Panc1 (cell line): ENCODE data around the gene IFT172. TPM values are rescaled to one million over a fixed set of nuclear protein-coding genes. Genes with fewer than 3 reads are reported as not detected.

ENCODE experiments used
- ATAC-seq: fragments of 200-7000 bp; cut with Tn5 transposase; 2 replicates; pipeline ENCODE4 v1.9.1; 2020; ENCODE audit warnings: mild to moderate bottlenecking, moderate library complexity
- BruUV-seq: library from RNA; stranded (reverse); fragments of 400-500 nt; replicated peaks from 2 replicates; lab custom pipeline; 2021; lab: Mats Ljungman, UMichigan
- CTCF ChIA-PET: fragments of 300-600 bp; sonication (Branson Sonifier 250); formaldehyde crosslinking; loops from one replicate; lab custom pipeline; 2022; ENCODE audit warnings: antibody characterized with exemption; lab: Charles Lee
- POLR2A ChIA-PET: fragments of 300-600 bp; sonication (Branson Sonifier 250); formaldehyde crosslinking; loops from one replicate; lab custom pipeline; 2022; ENCODE audit warnings: antibody characterized with exemption; lab: Charles Lee
- DNase-seq: peaks from one replicate; pipeline ENCODE4 v3.0.0-alpha.2; 2010; ENCODE audit warnings: low read depth, low spot score
- H3K27ac ChIP-seq: 2 replicates; pipeline ENCODE4 v1.5.1; 2011; ENCODE audit warnings: mild to moderate bottlenecking, low read length, inconsistent platforms
- H3K27me3 ChIP-seq: fragments of 200-500 bp; sonication (Bioruptor generic); 2 replicates; pipeline ENCODE4 v1.6.0; 2014; ENCODE audit warnings: low read length, inconsistent platforms; ENCODE audit not compliant: control insufficient read depth, insufficient read depth
- H3K36me3 ChIP-seq: fragments of 200-500 bp; sonication (Bioruptor generic); 2 replicates; pipeline ENCODE4 v1.5.1; 2014; ENCODE audit warnings: inconsistent platforms, mild to moderate bottlenecking, low read length, moderate library complexity; ENCODE audit not compliant: control insufficient read depth, insufficient read depth
- H3K4me1 ChIP-seq: 2 replicates; pipeline ENCODE4 v1.5.1; 2011; ENCODE audit warnings: inconsistent platforms, mild to moderate bottlenecking, low read length, moderate library complexity; ENCODE audit not compliant: control insufficient read depth, insufficient read depth
- H3K4me3 ChIP-seq, 2 experiments: 2 replicates each; pipeline ENCODE4 v1.5.1; 2011 to 2012; ENCODE audit warnings: low read depth in 2 of 2, low read length in 2 of 2, mild to moderate bottlenecking in 2 of 2, inconsistent platforms in 1 of 2, moderate library complexity in 1 of 2
- H3K9me3 ChIP-seq: fragments of 200-500 bp; sonication (Bioruptor generic); 2 replicates; pipeline ENCODE4 v1.5.1; 2014; ENCODE audit warnings: low read depth, mild to moderate bottlenecking, inconsistent platforms, low read length, moderate library complexity; ENCODE audit not compliant: control insufficient read depth, insufficient read depth
- POLR2AphosphoS5 ChIP-seq: IDR thresholded peaks from 2 replicates; pipeline ENCODE4 v1.6.1; 2012; ENCODE audit warnings: mild to moderate bottlenecking, low read depth, low read length, moderate library complexity
- SIN3A ChIP-seq: IDR thresholded peaks from 2 replicates; pipeline ENCODE4 v1.6.1; 2012; ENCODE audit warnings: low read depth, mild to moderate bottlenecking, low read length, moderate library complexity, borderline replicate concordance; ENCODE audit not compliant: insufficient read depth
- TCF7L2 ChIP-seq: IDR thresholded peaks from 2 replicates; pipeline ENCODE4 v1.6.1; 2011; ENCODE audit warnings: mild to moderate bottlenecking, low read depth, low read length, inconsistent platforms
- in situ Hi-C: cut with HindIII; loops from 2 replicates; pipeline ENCODE4 v1.10.0; 2016; ENCODE audit warnings: low sequenced_read_pairs, low pct_unique_long_range_greater_than_20kb
- intact Hi-C: fragments of 100-400 bp; cut with micrococcal nuclease; formaldehyde crosslinking; loops from one replicate; pipeline ENCODE4 v1.10.0; 2022; ENCODE audit not compliant: unreplicated experiment
- total RNA-seq: library from RNA; stranded (reverse); gene quantifications from one replicate; pipeline ENCODE4 v1.2.1, GENCODE V29; 2021; ENCODE audit not compliant: unreplicated experiment
- TF ChIP-seq, protein P1 (sequence below): fragments of 450-650 bp; IDR thresholded peaks from 2 replicates; pipeline ENCODE4 v1.5.1; 2017; ENCODE audit warnings: mild to moderate bottlenecking
- TF ChIP-seq, protein P2 (sequence below), 2 experiments: IDR thresholded peaks; 2 replicates each; pipeline ENCODE4 v1.6.1; 2011 to 2012; ENCODE audit warnings: low read depth in 2 of 2, control low read depth in 1 of 2, low read length in 1 of 2, mild to moderate bottlenecking in 1 of 2, moderate library complexity in 1 of 2; ENCODE audit not compliant: insufficient read depth in 1 of 2

Gene IFT172
- total RNA-seq, 1 experiment from 2014 or later = 16.7 TPM

DNA sequence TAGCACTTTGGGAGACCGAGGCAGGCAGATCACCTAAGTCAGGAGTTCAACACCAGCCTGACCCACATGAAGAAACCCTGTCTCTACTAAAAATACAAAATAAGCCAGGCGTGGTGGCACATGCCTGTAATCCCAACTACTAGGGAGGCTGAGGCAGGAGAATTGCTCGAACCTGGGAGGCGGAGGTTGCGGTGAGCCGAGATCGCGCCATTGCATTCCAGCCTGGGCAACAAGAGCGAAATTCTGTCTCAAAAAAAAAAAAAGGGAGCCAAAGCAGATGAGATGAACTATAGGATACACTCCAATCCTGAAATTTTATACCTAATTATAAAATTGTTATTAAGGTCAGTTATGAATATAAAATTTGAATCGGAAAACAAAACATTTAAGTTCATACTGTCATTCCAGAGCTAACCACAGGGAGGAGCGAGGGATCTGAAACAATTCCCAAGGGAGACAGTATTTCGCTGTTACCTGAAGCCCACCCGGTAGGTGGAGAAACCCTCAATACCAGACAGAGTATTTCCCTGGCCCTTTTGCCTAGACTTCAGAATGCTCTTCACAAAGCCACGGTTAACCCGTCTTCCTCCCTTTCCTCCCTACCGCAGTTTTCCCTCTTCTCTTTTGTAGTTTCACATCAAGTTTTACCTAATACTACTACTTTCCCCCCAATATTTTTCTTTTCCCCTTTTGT is 81.6 kb downstream of the IFT172 start:
- Histone ChIP-seq H3K4me3 (peak overlapping the region; percentile 93 to 96), H3K27me3 (no peaks in the 10 kb centered on the region), H3K27ac (peak overlapping the region; percentile 87), H3K4me1 (peaks cover 16% of the 10 kb centered on the region), H3K36me3 (peaks cover 8% of the 10 kb centered on the region), H3K9me3 (no peaks in the 10 kb centered on the region)
- ChIA-PET POLR2A (interaction anchor here (0.7 kb wide), 1 partner anchor 80 kb away, joined by 5 read pairs; no protein-coding TSS in a partner anchor), CTCF (interaction anchor here (0.7 to 1.3 kb wide), 2 partner anchors 48 to 254 kb away, joined by 3 to 4 read pairs; no protein-coding TSS in a partner anchor)
- in situ Hi-C loops (no loop called here), intact Hi-C loops (loop anchor here (5.0 kb wide), 1 partner anchor 219 kb away; the partner anchor contains the start of genes CCDC121 and GPN1)
- BruUV-seq = TSS peak; percentile 88
- DNase-seq (no peak), ATAC-seq (no peak)
- no peak for TF ChIP-seq TCF7L2
- TF ChIP-seq, protein P1, sequence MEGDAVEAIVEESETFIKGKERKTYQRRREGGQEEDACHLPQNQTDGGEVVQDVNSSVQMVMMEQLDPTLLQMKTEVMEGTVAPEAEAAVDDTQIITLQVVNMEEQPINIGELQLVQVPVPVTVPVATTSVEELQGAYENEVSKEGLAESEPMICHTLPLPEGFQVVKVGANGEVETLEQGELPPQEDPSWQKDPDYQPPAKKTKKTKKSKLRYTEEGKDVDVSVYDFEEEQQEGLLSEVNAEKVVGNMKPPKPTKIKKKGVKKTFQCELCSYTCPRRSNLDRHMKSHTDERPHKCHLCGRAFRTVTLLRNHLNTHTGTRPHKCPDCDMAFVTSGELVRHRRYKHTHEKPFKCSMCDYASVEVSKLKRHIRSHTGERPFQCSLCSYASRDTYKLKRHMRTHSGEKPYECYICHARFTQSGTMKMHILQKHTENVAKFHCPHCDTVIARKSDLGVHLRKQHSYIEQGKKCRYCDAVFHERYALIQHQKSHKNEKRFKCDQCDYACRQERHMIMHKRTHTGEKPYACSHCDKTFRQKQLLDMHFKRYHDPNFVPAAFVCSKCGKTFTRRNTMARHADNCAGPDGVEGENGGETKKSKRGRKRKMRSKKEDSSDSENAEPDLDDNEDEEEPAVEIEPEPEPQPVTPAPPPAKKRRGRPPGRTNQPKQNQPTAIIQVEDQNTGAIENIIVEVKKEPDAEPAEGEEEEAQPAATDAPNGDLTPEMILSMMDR = peak; percentile 80
- TF ChIP-seq, protein P2, sequence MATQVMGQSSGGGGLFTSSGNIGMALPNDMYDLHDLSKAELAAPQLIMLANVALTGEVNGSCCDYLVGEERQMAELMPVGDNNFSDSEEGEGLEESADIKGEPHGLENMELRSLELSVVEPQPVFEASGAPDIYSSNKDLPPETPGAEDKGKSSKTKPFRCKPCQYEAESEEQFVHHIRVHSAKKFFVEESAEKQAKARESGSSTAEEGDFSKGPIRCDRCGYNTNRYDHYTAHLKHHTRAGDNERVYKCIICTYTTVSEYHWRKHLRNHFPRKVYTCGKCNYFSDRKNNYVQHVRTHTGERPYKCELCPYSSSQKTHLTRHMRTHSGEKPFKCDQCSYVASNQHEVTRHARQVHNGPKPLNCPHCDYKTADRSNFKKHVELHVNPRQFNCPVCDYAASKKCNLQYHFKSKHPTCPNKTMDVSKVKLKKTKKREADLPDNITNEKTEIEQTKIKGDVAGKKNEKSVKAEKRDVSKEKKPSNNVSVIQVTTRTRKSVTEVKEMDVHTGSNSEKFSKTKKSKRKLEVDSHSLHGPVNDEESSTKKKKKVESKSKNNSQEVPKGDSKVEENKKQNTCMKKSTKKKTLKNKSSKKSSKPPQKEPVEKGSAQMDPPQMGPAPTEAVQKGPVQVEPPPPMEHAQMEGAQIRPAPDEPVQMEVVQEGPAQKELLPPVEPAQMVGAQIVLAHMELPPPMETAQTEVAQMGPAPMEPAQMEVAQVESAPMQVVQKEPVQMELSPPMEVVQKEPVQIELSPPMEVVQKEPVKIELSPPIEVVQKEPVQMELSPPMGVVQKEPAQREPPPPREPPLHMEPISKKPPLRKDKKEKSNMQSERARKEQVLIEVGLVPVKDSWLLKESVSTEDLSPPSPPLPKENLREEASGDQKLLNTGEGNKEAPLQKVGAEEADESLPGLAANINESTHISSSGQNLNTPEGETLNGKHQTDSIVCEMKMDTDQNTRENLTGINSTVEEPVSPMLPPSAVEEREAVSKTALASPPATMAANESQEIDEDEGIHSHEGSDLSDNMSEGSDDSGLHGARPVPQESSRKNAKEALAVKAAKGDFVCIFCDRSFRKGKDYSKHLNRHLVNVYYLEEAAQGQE (IDR thresholded peaks at IDR 0.05; ENCODE audit: insufficient read depth in 1 of 2, low read depth in 2 of 2, low read length in 1 of 2) = no peak
- TF ChIP-seq POLR2AphosphoS5 = no peak
- TF ChIP-seq SIN3A = no peak

DNA sequence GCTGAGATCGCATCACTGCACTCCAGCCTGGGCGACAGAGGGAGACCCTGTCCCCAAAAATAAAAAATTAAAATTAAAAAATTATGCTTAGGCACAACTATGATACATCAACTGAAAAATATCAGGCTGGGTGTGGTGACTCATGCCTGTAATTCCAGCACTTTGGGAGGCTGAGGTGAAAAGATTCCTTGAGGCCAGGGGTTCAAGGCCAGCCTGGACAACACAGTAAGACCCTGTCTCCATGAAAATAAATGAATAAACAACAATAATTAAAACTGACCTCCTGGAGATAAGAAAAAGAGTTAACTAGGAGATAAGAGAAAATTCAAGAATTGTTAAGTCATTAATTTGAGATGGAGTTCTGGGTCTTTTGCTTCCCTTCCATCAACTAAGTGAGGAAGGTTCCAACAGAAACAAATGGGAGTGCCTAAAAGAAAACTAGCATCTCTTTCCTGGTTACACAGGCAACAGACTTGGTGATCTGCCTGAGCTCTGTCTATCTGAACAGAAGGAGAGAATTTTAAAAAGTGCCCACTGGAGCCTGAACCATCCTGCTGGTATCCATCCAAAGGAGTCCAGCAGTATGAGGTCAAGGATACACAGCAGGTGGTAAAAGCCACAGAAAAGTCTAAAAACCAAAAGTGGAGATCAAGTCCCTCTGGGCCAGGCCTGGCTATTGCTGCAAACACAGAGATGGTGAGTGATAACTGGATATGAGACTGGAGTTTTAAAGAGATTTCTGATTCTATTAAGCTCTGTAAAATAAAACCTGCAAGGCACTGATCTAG is 89.0 kb downstream of the IFT172 start:
- ATAC-seq (0 out of 2 replicates have a peak, but pooled peaks have one; percentile 8), DNase-seq (no peak)
- in situ Hi-C loops = no loop called here
- Histone ChIP-seq H3K27me3 (no peaks in the 10 kb centered on the region), H3K9me3 (no peaks in the 10 kb centered on the region), H3K36me3 (no peaks in the 10 kb centered on the region), H3K27ac (no peak overlapping the region), H3K4me1 (no peaks in the 10 kb centered on the region), H3K4me3 (no peak overlapping the region)
- TF ChIP-seq SIN3A (no peak), POLR2AphosphoS5 (no peak), TCF7L2 (no peak)
- TF ChIP-seq, protein P2 (IDR thresholded peaks at IDR 0.05; ENCODE audit: insufficient read depth in 1 of 2, low read depth in 2 of 2, low read length in 1 of 2) = no peak
- POLR2A ChIA-PET = no interaction called here
- intact Hi-C loops = no loop called here
- BruUV-seq = no TSS peak
- CTCF ChIA-PET = no interaction called here
